ENCODE measurements around the gene COX7A2. TPM values are rescaled to one million over a fixed set of nuclear protein-coding genes. Genes with fewer than 3 reads are reported as not detected.

COX7A2 gene
- total and polyA plus RNA-seq, 2 of the 13 experiments (the other 11 are each of a cell fraction or from before 2014, with no cell fraction given), result 407 to 556 TPM

GRCh38 chr6:75204217-75204958, 39.2 kb downstream of the COX7A2 start:
- H3K79me2 ChIP-seq (ENCODE audit: insufficient read depth, low read length), result no peaks in the 10 kb centered on the region
- 24% methylated on average over 35 of the region's 35 CpGs for WGBS (ENCODE audit: low lambda C conversion rate)
- no peaks in the 10 kb centered on the region for H3K4me1 ChIP-seq (ENCODE audit: insufficient read depth, low read length)
- in situ Hi-C loops (cut with HindIII; ENCODE audit: extremely low pct_ligation_motif_present, low pct_unique_long_range_greater_than_20kb) (loop anchor here (10.0 to 25.0 kb wide), 6 partner anchors 450 to 1467 kb away; no protein-coding TSS in a partner anchor), intact Hi-C loops (cut with micrococcal nuclease; ENCODE audit: unreplicated experiment) (loop anchor here (1.0 to 10.0 kb wide), 5 partner anchors 139 to 1350 kb away; no protein-coding TSS in a partner anchor)
- no peaks in the 10 kb centered on the region for H3K36me3 ChIP-seq (replicated peaks in 1 of 2; ENCODE audit: control insufficient read depth in 1 of 2, insufficient read depth in 2 of 2, low read length in 2 of 2)
- ChIA-PET CTCF (ENCODE audit: low intra/inter-chr PET ratio, low total read pairs) (interaction anchor here (1.0 to 1.9 kb wide), 3 partner anchors 305 to 860 kb away, joined by 4 to 5 read pairs (median 4); no protein-coding TSS in a partner anchor), POLR2A (no interaction called here)
- no TSS peak for BruUV-seq (replicated peaks)
- H4K20me1 ChIP-seq (ENCODE audit: insufficient read depth, low read length), result no peaks in the 10 kb centered on the region
- no peaks in the 10 kb centered on the region for H3K9me3 ChIP-seq (ENCODE audit: low read length)
- no peak overlapping the region for H3K27ac ChIP-seq (ENCODE audit: extremely low read length, insufficient read depth, low read length)
- no peak overlapping the region for H2AFZ ChIP-seq (ENCODE audit: low read length)
- ATAC-seq (peak; percentile 24; the same call in 2 of the 3 replicates), DNase-seq (ENCODE audit: low spot score) (peak; percentile 40), FAIRE-seq (peak; percentile 56)
- peaks cover 6 to 64% of the 10 kb centered on the region in 2 experiments; a peak in 4 of 5 replicates for H3K27me3 ChIP-seq (ENCODE audit: control insufficient read depth in 1 of 2, insufficient read depth in 2 of 2, low read length in 2 of 2)
- H3K4me2 ChIP-seq (ENCODE audit: low read depth, low read length), result no peak overlapping the region
- H3K9ac ChIP-seq (ENCODE audit: insufficient read depth, low read depth, low read length), result no peak overlapping the region
- no peak overlapping the region for H3K4me3 ChIP-seq (replicated peaks in 1 of 3; ENCODE audit: insufficient read depth in 1 of 3, low read depth in 2 of 3, low read length in 3 of 3)
- TF ChIP-seq BCL3 (CRISPR knock-in tag; IDR thresholded peaks at IDR 0.05) (no peak), KDM6A (CRISPR knock-in tag; IDR thresholded peaks at IDR 0.05; ENCODE audit: low read depth) (no peak), LRRFIP1 (CRISPR knock-in tag; conservative IDR thresholded peaks at IDR 0.05) (no peak), ZNF136 (CRISPR knock-in tag; IDR thresholded peaks at IDR 0.05; ENCODE audit: low read depth) (no peak), ZNF850 (CRISPR knock-in tag; conservative IDR thresholded peaks at IDR 0.05) (no peak), ZNF878 (CRISPR knock-in tag; IDR thresholded peaks at IDR 0.05) (no peak), SP4 (CRISPR knock-in tag; IDR thresholded peaks at IDR 0.05) (no peak), ZNF747 (CRISPR knock-in tag; IDR thresholded peaks at IDR 0.05; ENCODE audit: borderline replicate concordance) (no peak), SMC3 (IDR thresholded peaks at IDR 0.05; ENCODE audit: low read length) (peak; percentile 78), E2F2 (CRISPR knock-in tag; IDR thresholded peaks at IDR 0.05; ENCODE audit: borderline replicate concordance) (no peak), EZH2 (conservative IDR thresholded peaks at IDR 0.05; ENCODE audit: low read depth, low read length) (0 out of 2 replicates have a peak, but pooled peaks have one; percentile 58), ZNF780A (CRISPR knock-in tag; IDR thresholded peaks at IDR 0.05) (no peak), ZNF777 (CRISPR knock-in tag; IDR thresholded peaks at IDR 0.05) (no peak), ZFAT (CRISPR knock-in tag; conservative IDR thresholded peaks at IDR 0.05) (no peak), DNMT1 (CRISPR knock-in tag; IDR thresholded peaks at IDR 0.05) (no peak), RARG (CRISPR knock-in tag; IDR thresholded peaks at IDR 0.05; ENCODE audit: low read depth) (no peak)

All from HepG2 (cell line).